Ecto neural progenitor cell (in vitro differentiated cells): ENCODE measurements around the gene RNU5B-1.
A peak's percentile ranks its signal among the peaks of the same experiment; 100 is the strongest.

Experiments used
- DNase-seq: peaks from one replicate; pipeline ENCODE4 v3.0.0-alpha.2; 2018; ENCODE audit warnings: low spot score

RNU5B-1 gene

GRCh38 chr15:65304381-65305149 is at the start of gene RNU5B-1:
RNU5B-1 (plus strand) TSS chr15:65304677.
- peak; percentile 81 for DNase-seq

- no peak for DNase-seq
Observed at GRCh38 chr15:65254758-65255157, 49.7 kb upstream of the RNU5B-1 start.

- no peak for DNase-seq
Observed at GRCh38 chr15:65255486-65256140, 48.9 kb upstream of the RNU5B-1 start.

- DNase-seq, result no peak
Observed at GRCh38 chr15:65258375-65259262, 45.9 kb upstream of the RNU5B-1 start.

GRCh38 chr15:65259367-65259797 is 45.1 kb upstream of the RNU5B-1 start:
- no peak for DNase-seq

GRCh38 chr15:65260968-65261367 is 43.5 kb upstream of the RNU5B-1 start:
- DNase-seq, result no peak

GRCh38 chr15:65263313-65263712 is 41.2 kb upstream of the RNU5B-1 start:
- no peak for DNase-seq

GRCh38 chr15:65264863-65265430 is 39.5 kb upstream of the RNU5B-1 start:
- DNase-seq, result no peak

GRCh38 chr15:65266469-65266868 is 38.0 kb upstream of the RNU5B-1 start:
- no peak for DNase-seq

GRCh38 chr15:65268411-65268810 is 36.1 kb upstream of the RNU5B-1 start:
- no peak for DNase-seq

- DNase-seq, result peak; percentile 72
Observed at GRCh38 chr15:65270811-65271545, 33.5 kb upstream of the RNU5B-1 start.

GRCh38 chr15:65275104-65275727 is 29.3 kb upstream of the RNU5B-1 start:
- DNase-seq, result no peak

- no peak for DNase-seq
Observed at GRCh38 chr15:65275728-65276126, 28.8 kb upstream of the RNU5B-1 start.

- DNase-seq, result no peak
Observed at GRCh38 chr15:65277015-65277414, 27.5 kb upstream of the RNU5B-1 start.

GRCh38 chr15:65278480-65278879 is 26.0 kb upstream of the RNU5B-1 start:
- no peak for DNase-seq

GRCh38 chr15:65285291-65286068 is 19.0 kb upstream of the RNU5B-1 start:
- no peak for DNase-seq

GRCh38 chr15:65286069-65286703 is 18.3 kb upstream of the RNU5B-1 start:
- DNase-seq, result no peak

- peak; percentile 96 for DNase-seq
Observed at GRCh38 chr15:65286704-65287519, 17.6 kb upstream of the RNU5B-1 start, which contains the start of gene PARP16. PARP16 (minus strand) TSS chr15:65286883; CDS start chr15:65286426, 457 bp downstream.

- DNase-seq, result no peak
Observed at GRCh38 chr15:65287520-65287855, 17.0 kb upstream of the RNU5B-1 start.
